AG04449 (cell line): ENCODE measurements around the gene CFAP221.

Experiments used
- CTCF ChIA-PET: fragments of 350-600 bp; formaldehyde crosslinking; extraction: SDS; loops from one replicate; lab custom pipeline; 2021; ENCODE audit warnings: antibody characterized with exemption; lab: Yijun Ruan, JAX
- POLR2A ChIA-PET: fragments of 400-600, 350-600 bp; formaldehyde crosslinking; extraction: SDS; loops from one replicate; lab custom pipeline; 2020; ENCODE audit warnings: antibody characterized with exemption, inconsistent platforms; lab: Yijun Ruan, JAX
- DNase-seq: peaks from one replicate; pipeline ENCODE4 v3.0.0-alpha.2; 2010; ENCODE audit warnings: low read depth, low spot score
- H3K4me3 ChIP-seq: 2 replicates; pipeline ENCODE4 v1.5.1; 2011; ENCODE audit warnings: low read depth, mild to moderate bottlenecking, control low read depth, low read length
- CTCF ChIP-seq: IDR thresholded peaks from one replicate; pipeline ENCODE4 v1.5.1; 2011; ENCODE audit warnings: mild to moderate bottlenecking, moderate library complexity, low read length, control low read depth, inconsistent platforms; ENCODE audit not compliant: insufficient read depth; ENCODE audit errors: missing control alignments

Gene CFAP221

GRCh38 chr2:119586085-119586484, 41.8 kb downstream of the CFAP221 start:
- no peak for DNase-seq
- POLR2A ChIA-PET, result no interaction called here
- TF ChIP-seq CTCF, result no peak
- H3K4me3 ChIP-seq, result no peak overlapping the region
- CTCF ChIA-PET, result no interaction called here

- no peak for DNase-seq
- no peak overlapping the region for H3K4me3 ChIP-seq
- POLR2A ChIA-PET, result no interaction called here
- CTCF ChIA-PET, result no interaction called here
- TF ChIP-seq CTCF, result no peak
Observed at GRCh38 chr2:119590873-119591272, 46.6 kb downstream of the CFAP221 start.

- no peak for DNase-seq
- no peak overlapping the region for H3K4me3 ChIP-seq
- ChIA-PET POLR2A (no interaction called here), CTCF (no interaction called here)
- no peak for TF ChIP-seq CTCF
Observed at GRCh38 chr2:119591523-119591922, 47.3 kb downstream of the CFAP221 start.

- no peak for DNase-seq
- no peak overlapping the region for H3K4me3 ChIP-seq
- ChIA-PET POLR2A (no interaction called here), CTCF (no interaction called here)
- TF ChIP-seq CTCF, result no peak
Observed at GRCh38 chr2:119592436-119592835, 48.2 kb downstream of the CFAP221 start.

GRCh38 chr2:119596638-119597037, 52.4 kb downstream of the CFAP221 start:
- ChIA-PET CTCF (interaction anchor here (1.2 kb wide), 1 partner anchor 46 kb away, joined by 4 read pairs; no protein-coding TSS in a partner anchor), POLR2A (no interaction called here)
- no peak overlapping the region for H3K4me3 ChIP-seq

GRCh38 chr2:119598596-119599263, 54.5 kb downstream of the CFAP221 start:
- no peak for TF ChIP-seq CTCF
- DNase-seq, result no peak
- ChIA-PET POLR2A (no interaction called here), CTCF (interaction anchor here (1.1 kb wide), 1 partner anchor 22 kb away, joined by 3 read pairs; no protein-coding TSS in a partner anchor)
- no peak overlapping the region for H3K4me3 ChIP-seq

More at GRCh38 chr2:119596638-119597037, 52.4 kb downstream of the CFAP221 start:
- no peak for TF ChIP-seq CTCF
- no peak for DNase-seq
